GM18519 (cell line): ENCODE data around the gene MACROH2A1.

Experiments used
- ATAC-seq: cut with Tn5 transposase; IDR thresholded peaks from one replicate; pipeline ENCODE4 v1.9.1; 2021; ENCODE audit warnings: mild to moderate bottlenecking, moderate library complexity; ENCODE audit not compliant: unreplicated experiment, low FRiP score

The MACROH2A1 gene

DNA sequence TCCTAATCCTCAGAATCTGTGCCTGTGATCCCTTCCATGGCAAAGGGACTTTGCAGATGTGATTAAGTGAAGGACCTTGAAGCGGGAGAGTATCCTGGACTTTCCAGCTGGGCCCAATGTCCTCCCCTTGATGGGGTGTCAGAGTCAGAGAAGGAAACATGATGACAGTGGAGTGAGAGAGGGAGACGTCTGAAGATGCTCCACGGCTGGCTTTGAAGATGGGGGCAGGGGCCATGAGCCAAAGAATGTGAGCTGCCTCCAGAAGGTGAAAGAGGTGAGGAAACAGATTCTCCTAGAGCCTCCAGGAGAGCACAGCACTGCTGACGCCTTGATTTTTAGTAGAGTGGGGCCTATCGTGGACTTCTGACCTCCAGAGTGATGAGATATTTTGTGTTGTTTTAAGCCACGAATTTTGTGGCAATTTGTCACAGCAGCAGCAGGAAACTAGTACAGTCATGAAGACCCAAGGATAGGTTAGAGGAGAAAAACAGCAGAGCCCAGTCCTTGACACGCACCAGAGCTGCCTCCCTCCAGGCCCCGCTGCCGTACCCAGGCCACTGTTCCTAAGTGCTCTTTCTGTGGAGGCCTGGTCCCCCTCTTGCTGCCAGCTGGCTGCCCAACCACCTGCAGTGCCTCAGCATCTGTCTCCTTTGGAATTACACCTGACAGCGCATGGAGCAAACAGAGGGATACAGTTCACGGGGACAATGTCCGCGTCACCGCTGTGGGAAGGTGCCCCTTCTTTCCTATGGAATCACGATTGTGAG lies 78.1 kb downstream of the MACROH2A1 start:
- ATAC-seq, result no peak

DNA sequence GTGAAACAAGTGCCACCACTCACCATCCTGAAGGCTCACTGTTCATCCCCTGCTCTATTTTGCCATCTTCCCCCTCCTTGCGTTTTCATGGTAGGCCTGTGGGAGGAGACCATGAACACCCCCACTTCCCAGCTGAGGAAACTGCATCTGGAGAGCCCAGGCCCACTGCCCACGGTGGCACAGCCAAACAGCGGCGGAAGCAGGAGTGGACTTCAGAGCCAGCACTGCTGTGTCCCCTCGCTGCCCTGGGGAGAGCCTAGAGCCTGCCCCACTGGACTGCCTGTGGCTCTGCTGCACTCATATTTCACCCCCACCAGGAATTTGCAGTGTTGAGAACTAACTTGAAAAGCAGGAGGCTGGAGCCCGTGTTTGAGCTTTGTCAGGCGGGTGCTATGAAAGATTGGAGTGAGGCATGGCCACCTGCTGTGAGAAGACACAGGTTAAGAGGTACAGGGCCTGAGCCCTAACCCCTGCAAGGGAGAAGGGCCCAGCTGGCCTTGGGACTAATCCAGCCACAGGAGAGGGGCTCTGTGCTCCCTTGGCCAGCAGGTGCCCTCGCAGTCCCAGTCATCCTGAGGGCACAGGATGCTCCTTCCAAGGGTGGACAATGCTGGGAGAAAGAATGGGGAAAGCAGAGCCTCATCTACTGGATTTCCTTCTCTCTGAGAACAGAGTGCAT lies 79.0 kb downstream of the MACROH2A1 start:
- ATAC-seq, result no peak

DNA sequence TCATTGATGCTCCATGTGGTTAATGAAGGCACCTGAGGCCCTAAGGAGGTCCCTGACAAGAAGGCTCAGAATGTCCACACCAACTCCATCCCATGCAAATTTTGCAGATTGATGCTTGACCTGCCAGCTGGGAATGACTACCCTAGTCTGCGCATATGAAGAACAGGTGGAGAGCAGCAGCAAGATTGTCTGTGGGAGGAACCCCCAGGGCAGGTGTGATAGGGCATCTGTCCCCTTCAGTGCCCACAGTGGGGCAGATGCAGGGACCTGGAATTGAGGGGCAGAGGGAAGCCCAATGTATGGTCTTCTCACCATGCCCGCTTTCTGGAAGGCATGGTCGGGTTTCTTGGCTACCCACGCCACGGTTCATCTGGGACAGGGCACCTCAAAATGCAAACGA lies 79.6 kb downstream of the MACROH2A1 start:
- ATAC-seq, result no peak

DNA sequence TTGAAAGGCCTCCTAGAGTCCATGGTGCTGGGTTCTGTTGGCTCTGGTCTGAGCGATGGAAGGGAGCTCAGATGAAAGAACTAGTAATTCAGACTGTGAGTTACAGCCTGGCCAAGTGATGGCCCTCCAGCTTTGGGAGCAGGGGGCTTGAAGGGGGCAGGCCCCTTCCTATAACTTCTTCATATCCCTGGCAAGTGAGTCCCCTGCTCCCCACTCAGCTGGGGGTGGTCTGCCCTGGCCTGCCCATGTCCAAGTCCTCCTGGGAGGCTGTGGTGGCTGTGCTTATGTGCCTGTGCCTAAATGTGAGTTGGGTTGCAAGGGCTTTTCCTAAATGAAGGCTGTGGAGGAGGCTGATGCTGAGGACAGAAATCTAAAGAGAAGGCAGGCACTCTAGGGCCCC lies 80.1 kb downstream of the MACROH2A1 start:
- ATAC-seq, result no peak

DNA sequence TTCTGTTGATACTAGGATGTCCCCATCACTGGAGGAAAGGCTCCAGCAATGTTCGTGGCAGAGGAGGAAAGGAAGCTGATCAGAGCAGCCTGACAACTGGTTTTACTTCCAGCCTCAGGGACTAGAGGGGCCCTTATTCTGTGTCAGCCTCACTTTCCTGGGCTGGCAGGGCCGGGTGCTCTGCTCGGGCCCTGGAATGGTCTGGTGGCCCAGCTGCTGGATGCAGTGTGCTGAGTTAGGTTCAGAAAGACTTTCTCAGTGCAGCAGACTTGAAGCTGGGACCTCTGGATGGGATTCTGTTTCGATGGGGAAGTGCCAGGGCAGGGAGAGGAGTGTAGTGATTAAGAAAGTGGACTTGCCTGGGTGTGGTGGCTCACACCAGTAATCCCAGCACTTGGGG lies 81.0 kb downstream of the MACROH2A1 start:
- no peak for ATAC-seq

DNA sequence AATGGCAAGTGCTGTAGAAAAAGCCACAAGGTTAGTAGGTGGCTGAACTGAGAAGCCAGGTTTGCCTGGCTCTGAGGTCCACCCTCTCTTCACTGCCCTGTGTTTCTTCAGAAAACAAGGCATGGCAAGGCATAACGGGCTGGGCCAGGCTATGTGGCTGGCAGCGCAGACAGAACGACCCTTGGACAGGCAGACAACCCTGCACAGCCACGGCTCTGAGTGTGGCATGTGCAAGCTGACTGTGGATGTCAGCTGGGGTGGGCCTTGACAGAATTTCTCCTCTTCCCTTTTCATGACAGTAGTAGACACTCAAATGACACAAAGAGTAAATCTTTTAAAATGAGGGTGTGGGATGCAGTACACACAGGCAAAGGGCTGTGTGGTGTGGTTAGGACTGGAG lies 81.7 kb downstream of the MACROH2A1 start:
- ATAC-seq, result no peak

DNA sequence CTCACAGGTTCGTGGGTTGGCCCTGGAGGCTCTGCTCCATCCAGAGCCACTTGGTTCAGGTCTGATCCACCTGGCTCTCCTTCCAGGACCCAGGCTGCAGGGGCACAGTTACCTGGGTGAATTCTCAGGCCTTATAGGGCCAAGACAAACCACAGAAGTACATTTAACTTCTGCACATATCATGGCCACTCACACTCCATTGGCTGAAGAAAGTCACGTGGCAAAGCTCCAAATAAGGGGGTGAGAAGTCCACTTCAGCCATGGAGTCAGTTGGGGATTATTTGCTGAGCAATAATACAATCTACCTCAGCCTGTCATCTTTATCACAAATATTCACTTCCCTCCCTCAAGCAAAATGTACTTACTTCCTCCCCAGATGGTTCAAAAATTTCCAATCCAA lies 83.6 kb downstream of the MACROH2A1 start:
- no peak for ATAC-seq

DNA sequence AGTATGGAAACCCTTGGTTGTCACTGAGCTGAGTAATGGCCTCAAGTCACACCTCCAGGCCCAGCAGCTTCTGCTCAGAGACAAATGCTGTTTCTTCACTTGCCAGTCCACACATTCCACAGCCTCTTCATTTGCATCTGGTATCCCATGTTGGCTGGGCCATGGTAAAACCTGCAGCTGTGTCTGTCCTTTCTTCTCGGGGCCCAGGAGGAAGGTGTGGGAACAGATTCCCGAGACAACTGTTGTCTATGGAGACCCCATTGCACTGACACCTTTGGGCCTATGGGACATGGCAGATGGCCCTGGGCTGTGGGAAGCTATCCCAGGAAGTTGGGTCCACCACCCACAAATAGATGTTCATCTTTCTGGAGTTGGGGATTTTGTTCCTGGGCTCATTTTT lies 85.1 kb downstream of the MACROH2A1 start:
- no peak for ATAC-seq

DNA sequence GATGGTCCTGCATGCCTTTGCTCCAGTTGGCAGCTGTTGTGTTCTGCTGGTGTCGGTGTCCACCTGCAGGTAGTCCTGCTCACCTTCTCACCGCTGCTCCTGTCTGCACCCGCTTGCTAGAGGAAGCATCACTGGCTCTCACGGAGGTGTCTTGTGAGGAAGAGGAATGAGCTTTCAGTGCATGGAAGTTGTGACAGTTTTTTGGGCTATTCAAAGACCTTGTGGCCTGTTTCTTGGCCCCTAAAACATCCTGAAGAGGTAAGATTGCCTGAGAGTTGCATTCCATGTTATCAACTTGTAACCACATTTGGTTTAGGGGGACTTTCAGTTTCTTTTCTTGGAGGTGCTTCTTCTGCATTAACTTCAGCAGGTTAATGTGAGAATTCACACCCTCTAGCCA lies 85.6 kb downstream of the MACROH2A1 start:
- ATAC-seq, result no peak

DNA sequence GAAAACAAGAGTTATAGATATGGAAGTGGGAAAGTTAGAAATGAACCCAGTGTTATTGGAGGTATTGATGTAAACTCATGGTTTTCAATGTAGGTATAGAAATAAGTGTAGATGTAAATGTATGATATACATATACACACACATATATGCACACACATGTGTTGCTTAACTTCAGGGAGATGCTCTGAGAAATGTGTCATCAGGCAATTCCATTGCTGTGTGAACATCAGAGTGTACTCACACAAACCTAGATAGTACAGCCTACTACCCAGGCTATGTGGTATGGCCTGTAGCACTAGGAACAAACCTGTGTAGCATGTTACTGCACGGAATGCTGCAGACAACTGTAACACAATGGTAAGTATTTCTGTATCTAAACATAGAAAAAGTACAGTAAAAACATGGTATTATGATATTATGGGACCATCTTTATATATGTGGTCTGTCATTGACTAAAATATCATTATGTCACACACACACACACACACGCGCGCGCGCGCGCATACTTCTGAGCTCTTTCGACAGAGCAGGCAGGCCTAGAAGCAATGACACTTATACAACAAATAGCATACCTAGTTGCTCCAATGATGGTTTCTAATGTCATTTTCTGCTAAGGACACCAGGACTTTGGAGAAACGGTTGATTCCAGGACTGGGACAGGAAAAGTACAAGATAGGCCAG lies 86.6 kb downstream of the MACROH2A1 start:
- no peak for ATAC-seq

DNA sequence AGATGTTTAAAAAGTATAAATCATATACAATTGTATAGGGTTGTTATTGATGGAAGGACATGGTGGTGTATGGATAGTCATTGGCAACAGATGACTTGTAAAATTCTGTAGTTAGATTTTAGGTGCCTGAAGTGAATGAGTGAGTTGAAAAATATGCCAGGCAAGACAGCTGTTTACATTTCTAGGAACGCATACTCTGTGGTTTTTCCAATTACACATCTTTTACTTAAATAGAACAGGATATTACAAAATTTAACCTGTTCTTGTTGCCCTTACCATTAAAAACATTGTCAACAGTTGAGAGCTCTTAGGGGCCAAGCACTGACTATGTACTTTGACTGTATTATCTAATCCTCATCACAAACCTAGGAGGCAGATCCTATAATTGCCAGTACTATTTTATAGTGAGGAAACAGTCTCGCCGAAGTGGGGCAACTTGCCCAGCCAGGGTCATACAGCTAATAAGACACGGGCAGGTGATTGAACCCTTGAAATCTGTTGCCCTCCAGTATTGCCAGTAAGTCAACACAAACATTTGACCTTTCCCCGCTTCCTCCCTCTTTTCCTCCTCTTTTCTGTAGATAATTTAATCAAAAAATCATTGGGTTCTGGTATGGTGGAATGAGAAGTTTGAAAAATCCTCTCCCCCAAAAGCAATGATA lies 88.6 kb downstream of the MACROH2A1 start:
- no peak for ATAC-seq

DNA sequence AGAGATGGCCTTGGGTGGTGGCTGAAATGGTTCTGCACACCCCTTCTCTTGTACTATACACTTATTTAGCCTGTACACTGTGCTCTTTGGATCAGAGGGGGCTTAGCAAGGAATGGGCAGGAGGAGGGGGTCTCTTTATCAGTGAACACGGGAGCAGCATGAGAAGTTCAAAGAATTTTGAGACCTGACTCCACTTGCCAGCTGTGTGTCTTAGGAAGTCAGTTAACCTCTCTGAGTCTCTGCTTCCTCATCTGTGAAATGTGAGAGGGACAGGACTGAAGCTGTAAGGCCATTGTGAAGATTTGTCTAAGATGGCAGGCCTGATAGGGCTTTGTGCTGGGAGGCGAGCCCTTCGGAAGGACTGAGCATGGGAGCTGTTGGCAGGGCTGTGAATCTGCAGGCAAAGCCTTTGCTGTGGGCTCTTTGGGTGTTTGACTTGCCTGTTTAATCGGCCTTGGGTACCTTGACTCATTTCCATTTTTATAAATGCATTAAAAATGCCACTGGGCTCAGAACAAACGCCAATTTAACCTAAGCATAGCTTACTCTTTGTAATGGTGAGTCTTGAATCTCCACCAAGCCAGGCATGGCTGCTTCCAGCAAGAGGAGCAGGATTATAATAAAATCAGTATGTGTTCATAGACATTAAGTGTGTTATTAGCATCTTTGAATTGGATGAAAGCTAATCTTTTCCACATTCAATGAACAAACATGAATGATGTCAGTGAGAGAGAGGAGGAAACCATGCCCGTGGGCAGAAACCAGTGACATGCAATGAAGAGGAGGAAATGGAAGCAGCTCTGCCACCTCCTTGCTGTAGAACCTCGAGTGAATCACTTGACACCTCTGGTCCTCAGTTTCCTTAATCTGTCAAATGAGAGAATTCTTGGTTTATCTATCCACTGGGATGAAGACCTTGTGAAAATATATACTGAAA lies 89.4 kb downstream of the MACROH2A1 start:
- ATAC-seq, result no peak

DNA sequence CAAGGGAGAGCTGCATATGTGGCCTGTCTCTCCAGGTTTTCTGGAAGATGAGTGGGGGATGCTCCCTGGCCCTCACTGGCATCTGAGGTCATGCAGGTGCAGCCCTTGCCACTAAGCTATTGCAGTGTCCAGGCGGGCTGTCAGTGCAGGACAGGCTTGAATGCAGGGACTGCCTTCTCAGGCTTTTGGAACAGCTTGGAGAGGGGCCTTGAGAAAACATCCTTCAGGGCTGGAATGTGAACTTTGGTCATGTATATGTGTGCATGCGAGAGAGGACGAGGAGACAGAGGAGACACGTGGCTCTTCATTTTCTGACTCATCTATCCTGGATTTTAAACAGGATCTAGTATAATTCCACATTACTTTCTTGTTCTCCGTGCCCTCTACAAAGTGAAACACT lies 90.3 kb downstream of the MACROH2A1 start:
- no peak for ATAC-seq

DNA sequence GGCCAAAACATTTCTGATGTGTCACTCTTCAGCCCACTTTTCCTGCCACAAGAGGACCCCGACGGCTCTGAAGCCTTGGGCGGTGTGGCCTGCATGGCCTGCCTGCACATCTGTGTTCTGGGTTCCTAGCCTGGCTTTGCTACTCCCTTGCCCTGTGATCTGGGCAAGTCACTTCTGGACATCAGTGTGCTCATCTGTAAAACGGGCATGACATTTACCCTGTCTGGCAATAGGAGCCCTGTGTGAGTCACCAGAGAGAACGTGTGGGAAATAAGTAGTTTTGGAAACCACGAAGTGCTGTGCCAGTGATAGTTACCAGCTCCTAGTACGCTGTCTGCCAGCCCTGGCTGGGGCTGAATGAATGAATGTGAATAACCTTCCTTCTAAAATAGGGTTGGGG lies 90.8 kb downstream of the MACROH2A1 start:
- ATAC-seq, result no peak

DNA sequence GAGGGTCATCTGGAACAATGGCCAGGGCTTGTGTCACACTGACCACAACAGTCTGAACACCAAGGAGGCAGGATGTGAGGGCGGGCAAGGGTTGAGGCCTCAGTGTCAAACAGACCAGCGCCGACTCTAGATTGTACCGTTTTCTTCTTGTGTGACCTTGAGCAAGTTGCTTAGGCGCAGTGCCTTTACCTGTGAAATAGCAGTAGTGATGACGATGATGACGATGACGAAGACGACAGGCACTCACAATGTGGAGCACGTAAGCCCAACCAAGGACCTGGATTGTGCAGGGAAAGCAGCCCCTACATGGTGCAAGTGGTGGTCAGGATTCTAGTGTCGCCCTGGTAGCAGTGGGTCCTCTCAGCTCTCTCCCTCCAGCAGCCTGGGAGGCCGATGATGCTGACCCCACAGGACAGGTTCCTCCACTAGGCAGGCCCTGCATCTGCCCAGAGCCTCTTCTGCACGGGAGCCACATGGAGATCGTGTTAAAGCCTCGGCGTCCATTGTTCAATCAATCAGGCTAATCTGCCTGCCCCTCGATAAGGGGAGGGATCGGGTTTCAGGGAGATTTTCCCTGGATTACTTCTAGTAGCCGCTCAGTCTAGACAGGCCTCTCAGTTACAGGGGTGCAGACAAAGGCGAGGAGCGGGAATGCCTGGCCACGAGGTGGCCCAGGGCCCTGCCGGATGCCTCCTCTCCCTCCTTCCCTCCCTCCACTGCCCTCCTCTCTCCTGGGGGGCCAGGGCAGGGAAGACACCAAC lies 91.7 kb downstream of the MACROH2A1 start:
- ATAC-seq, result no peak

DNA sequence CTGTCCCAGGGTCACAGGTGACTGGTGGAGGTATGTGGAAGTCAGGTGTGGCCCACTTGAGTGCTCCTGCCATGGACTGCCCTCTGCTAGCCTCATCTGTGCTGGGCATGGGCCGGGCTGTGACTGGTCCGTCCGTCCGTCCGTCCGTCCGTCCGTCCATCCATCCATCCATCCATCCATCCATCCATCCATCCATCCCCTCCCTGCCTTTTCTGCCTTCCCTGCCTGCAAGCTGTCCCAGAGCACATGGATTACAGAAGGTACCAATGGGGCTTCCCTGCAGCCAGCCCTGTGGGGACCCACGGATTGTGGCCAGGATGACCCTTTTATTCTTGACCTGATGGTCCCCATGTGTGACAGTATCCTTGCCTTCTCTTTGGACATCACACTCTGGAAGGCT lies 92.5 kb downstream of the MACROH2A1 start:
- ATAC-seq, result no peak

DNA sequence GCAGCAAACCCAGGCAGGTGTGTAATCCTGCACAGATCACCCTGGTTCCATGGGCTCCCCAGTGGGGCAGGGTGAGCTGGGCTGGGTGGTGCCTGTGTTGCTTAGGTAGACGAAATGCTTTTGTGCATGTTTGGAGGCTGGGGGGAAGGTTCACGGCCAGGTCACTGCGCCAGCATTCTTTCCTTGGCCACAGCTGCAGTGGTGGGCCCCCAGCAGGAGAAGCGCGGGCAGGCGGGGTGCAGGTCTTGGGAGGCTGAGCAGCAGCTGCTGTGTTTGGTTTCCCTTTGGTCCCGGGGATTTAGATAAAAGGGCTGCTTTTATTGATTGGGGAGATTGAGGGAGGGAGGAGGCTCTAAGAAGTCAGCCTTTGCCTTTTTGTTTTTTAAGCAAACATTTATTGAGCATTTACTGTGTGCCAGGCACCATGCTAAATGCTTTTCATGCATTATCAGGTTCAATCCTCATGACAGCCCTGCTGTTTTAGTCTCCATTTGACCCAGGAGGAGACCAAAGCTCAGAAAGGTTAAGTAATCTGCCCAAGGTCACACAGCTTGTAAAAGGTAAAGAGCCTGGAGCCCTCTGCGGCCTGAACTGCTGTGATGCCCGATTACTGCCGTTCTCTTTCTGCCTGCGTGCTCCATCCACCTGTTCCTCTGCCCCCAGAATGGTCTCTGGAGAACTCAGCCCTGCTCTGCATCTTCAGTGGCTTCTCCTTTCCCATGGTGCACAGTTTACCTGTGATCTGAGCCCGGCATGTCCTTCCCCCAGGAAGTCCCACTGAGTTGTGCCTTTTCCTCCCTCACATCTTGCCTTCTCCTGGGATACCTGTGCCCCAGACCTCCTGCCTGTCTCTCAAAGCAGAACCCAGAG lies 94.4 kb downstream of the MACROH2A1 start:
- ATAC-seq, result no peak

DNA sequence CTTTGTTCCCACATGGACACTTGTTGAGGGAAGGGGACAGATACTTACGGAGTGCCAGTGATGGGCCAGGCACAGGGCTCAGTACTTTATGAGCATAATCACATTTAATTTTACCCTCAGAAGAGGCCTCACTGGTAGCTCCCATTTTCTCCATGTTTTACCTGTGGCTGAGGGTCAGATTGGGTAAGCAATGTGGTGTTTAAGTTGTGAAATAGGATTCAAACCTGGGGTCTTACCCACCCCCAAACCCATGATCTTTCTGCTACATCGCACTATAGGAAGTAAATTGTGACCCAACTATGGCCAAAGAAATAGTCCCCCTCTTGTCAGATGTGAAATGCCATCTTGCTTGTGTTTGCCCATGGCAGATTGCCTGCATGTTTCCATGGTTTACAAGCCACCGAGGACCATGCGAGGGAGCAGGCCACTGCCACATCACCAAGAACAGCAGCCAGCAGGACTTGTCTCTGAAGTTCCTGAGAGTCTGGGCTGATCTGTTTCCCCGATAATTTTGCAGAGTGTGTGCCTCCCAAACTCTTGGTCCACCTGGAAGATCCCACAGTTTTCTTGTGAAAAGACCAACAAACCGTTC lies 95.4 kb downstream of the MACROH2A1 start:
- ATAC-seq, result no peak
